ENCODE data around the gene ESYT2. TPM values are rescaled to one million over a fixed set of nuclear protein-coding genes. Genes with fewer than 3 reads are reported as not detected.
A peak's percentile ranks its signal among the peaks of the same experiment; 100 is the strongest.

Gene ESYT2
- total RNA-seq, 1 donor from 2014 or later = 31.8 TPM

DNA sequence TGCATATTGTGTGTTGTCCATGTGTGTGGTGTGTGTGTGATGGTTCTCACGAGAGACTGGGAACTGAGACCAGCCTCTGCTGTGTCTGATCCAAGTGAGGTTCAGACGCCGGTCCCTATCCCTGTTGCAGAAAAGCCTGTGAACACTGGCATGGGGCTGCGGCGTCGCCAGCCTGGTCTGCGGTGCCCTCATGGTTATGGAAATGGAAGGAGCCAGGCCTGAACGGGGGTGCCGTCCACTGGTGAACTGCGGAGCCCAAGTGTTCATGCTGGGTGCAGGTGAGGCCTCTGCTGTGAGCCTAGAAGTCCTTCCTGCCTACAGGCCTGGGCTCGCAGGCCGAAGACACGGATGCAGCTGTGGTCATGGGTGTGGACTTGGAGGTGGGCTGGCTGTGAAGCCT is 106.0 kb downstream of the ESYT2 start:
- H3K4me3 Mint-ChIP-seq (ENCODE audit: unreplicated experiment) = no peak overlapping the region
- no peak for DNase-seq (ENCODE audit: low spot score)
- TF ChIP-seq, protein P1, sequence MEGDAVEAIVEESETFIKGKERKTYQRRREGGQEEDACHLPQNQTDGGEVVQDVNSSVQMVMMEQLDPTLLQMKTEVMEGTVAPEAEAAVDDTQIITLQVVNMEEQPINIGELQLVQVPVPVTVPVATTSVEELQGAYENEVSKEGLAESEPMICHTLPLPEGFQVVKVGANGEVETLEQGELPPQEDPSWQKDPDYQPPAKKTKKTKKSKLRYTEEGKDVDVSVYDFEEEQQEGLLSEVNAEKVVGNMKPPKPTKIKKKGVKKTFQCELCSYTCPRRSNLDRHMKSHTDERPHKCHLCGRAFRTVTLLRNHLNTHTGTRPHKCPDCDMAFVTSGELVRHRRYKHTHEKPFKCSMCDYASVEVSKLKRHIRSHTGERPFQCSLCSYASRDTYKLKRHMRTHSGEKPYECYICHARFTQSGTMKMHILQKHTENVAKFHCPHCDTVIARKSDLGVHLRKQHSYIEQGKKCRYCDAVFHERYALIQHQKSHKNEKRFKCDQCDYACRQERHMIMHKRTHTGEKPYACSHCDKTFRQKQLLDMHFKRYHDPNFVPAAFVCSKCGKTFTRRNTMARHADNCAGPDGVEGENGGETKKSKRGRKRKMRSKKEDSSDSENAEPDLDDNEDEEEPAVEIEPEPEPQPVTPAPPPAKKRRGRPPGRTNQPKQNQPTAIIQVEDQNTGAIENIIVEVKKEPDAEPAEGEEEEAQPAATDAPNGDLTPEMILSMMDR (IDR thresholded peaks at IDR 0.05; ENCODE audit: unreplicated experiment) = no peak
- no peaks in the 10 kb centered on the region for H3K9me3 Mint-ChIP-seq (ENCODE audit: unreplicated experiment)
- H3K36me3 Mint-ChIP-seq (ENCODE audit: low read depth, unreplicated experiment) = peaks cover 5% of the 10 kb centered on the region
- peaks cover 2% of the 10 kb centered on the region for H3K4me1 Mint-ChIP-seq (ENCODE audit: unreplicated experiment)
- peaks cover 11% of the 10 kb centered on the region for H3K27me3 Mint-ChIP-seq (ENCODE audit: unreplicated experiment)
- H3K27ac Mint-ChIP-seq (ENCODE audit: unreplicated experiment) = no peak overlapping the region

DNA sequence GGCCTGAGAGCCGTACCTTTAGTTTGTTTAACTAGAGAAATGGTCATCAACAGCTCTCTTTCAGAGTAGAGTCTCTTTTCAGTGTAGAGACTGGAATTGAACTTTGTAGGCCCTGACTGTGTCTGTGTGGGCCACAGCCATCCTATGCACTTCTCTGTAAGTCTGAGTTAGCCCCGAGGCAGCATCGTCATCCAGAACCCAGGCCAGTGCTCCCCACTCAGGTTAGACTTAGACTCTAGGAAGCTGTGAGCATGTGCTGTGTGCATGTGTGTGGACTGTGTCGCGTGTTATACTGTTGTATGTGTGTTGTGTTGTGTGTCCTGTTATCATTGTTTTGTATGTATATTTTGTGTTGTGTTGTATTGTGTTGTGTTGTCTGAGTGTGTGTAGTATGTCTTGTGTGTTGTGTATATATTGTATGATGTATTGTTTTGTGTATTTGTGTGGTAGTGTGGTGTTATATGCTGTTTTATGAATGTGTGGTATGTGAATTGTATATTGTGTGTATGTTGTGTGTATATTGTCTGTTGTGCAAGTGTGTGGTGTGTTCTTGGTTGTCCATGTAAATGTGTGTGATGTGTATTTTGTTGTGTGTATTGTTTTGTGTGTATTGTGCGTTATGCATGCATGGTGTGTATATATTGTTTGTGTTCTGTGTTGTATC is 106.6 kb downstream of the ESYT2 start:
- TF ChIP-seq, protein P1 (IDR thresholded peaks at IDR 0.05; ENCODE audit: unreplicated experiment) = no peak
- Mint-ChIP-seq H3K4me1 (ENCODE audit: unreplicated experiment) (peaks cover 2% of the 10 kb centered on the region), H3K4me3 (ENCODE audit: unreplicated experiment) (peak overlapping the region; percentile 13), H3K9me3 (ENCODE audit: unreplicated experiment) (no peaks in the 10 kb centered on the region), H3K27ac (ENCODE audit: unreplicated experiment) (no peak overlapping the region), H3K27me3 (ENCODE audit: unreplicated experiment) (peaks cover 11% of the 10 kb centered on the region), H3K36me3 (ENCODE audit: low read depth, unreplicated experiment) (peaks cover 8% of the 10 kb centered on the region)
- DNase-seq (ENCODE audit: low spot score) = no peak

DNA sequence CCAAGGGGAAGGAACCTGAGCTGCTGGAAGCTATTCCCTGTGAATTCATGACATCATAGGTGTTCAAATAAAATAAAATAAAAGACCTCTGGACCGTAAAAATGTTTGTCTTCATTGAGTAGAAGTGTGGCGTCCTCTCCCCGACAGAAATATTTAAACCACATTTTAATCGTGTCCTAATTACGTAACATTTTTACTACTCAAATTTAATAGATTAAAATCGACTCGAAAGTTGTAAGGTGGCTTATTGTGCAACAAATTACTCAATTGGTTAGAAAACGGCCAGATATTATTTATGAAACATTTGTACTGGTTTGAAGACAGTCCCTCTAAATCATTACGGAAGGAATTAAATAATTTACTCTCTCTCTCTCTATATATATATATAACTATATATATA is 109.2 kb downstream of the ESYT2 start:
- no peak overlapping the region for H3K27ac Mint-ChIP-seq (ENCODE audit: unreplicated experiment)
- H3K4me3 Mint-ChIP-seq (ENCODE audit: unreplicated experiment) = no peak overlapping the region
- H3K4me1 Mint-ChIP-seq (ENCODE audit: unreplicated experiment) = no peaks in the 10 kb centered on the region
- H3K27me3 Mint-ChIP-seq (ENCODE audit: unreplicated experiment) = peaks cover 4% of the 10 kb centered on the region
- peaks cover 8% of the 10 kb centered on the region for H3K36me3 Mint-ChIP-seq (ENCODE audit: low read depth, unreplicated experiment)
- TF ChIP-seq, protein P1 (IDR thresholded peaks at IDR 0.05; ENCODE audit: unreplicated experiment) = no peak
- H3K9me3 Mint-ChIP-seq (ENCODE audit: unreplicated experiment) = no peaks in the 10 kb centered on the region
- no peak for DNase-seq (ENCODE audit: low spot score)

DNA sequence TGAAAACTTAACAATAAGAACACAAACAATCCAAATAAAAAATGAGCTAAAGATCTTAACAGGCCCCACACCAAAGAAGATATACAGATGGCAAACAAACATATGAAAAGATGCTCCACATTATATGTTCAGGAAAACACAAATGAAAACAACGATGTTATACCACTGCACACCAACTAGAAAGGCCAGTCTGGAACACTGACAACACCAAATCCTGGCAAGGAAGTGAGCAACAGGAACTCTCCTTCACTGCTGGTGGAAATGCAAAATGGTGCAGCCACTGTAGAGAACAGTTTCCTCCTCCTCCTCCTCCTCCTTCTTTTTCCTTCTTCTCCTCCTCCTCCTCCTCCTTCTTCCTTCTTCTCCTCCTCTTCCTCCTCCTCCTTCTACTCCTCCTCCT is 112.5 kb downstream of the ESYT2 start:
- no peaks in the 10 kb centered on the region for H3K4me1 Mint-ChIP-seq (ENCODE audit: unreplicated experiment)
- TF ChIP-seq, protein P1 (IDR thresholded peaks at IDR 0.05; ENCODE audit: unreplicated experiment) = no peak

DNA sequence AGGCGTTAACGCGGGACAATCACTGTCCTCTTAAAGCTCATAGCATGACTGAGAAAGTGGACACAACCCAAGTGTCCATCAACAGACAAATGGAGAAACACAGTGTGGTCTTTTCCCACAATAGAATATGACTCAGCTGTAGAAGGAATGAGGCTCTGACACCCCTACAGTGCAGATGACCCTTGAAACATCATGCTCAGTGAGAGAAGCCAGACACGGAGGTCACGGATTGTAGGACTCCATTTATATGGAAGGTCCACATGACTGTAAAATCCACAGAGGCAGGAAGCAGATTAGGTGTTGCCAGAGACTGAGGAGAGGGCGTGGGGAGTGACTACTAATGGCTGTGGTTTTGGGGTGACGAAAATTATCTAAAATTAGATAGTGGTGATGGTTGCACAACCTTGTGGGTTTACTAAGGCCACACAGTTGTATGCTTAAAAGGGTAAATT is 118.6 kb downstream of the ESYT2 start:
- TF ChIP-seq, protein P1 (IDR thresholded peaks at IDR 0.05; ENCODE audit: unreplicated experiment) = no peak
- DNase-seq (ENCODE audit: low spot score) = no peak
- H3K27ac Mint-ChIP-seq (ENCODE audit: unreplicated experiment) = no peak overlapping the region
- H3K36me3 Mint-ChIP-seq (ENCODE audit: low read depth, unreplicated experiment) = peaks cover 8% of the 10 kb centered on the region
- H3K9me3 Mint-ChIP-seq (ENCODE audit: unreplicated experiment) = no peaks in the 10 kb centered on the region
- H3K27me3 Mint-ChIP-seq (ENCODE audit: unreplicated experiment) = peaks cover 5% of the 10 kb centered on the region
- no peaks in the 10 kb centered on the region for H3K4me1 Mint-ChIP-seq (ENCODE audit: unreplicated experiment)
- no peak overlapping the region for H3K4me3 Mint-ChIP-seq (ENCODE audit: unreplicated experiment)

More for the DNA sequence above, 112.5 kb downstream of the ESYT2 start:
- Mint-ChIP-seq H3K27me3 (ENCODE audit: unreplicated experiment) (no peaks in the 10 kb centered on the region), H3K27ac (ENCODE audit: unreplicated experiment) (peak overlapping the region; percentile 3), H3K36me3 (ENCODE audit: low read depth, unreplicated experiment) (peaks cover 4% of the 10 kb centered on the region), H3K9me3 (ENCODE audit: unreplicated experiment) (no peaks in the 10 kb centered on the region), H3K4me3 (ENCODE audit: unreplicated experiment) (no peak overlapping the region)
- DNase-seq (ENCODE audit: low spot score) = no peak

All from endothelial cell (in vitro differentiated cells).